BJ (cell line): ENCODE data around the gene ADARB2. TPM values are rescaled to one million over a fixed set of nuclear protein-coding genes. Genes with fewer than 3 reads are reported as not detected.

ENCODE experiments used
- CTCF ChIA-PET: fragments of 350-600 bp; formaldehyde crosslinking; extraction: SDS; loops from one replicate; lab custom pipeline; 2021; ENCODE audit warnings: antibody characterized with exemption, inconsistent platforms; lab: Yijun Ruan, JAX
- POLR2A ChIA-PET: fragments of 300-600 bp; sonication (Branson Sonifier 250); formaldehyde crosslinking; extraction: SDS; loops from one replicate; lab custom pipeline; 2021; ENCODE audit warnings: antibody characterized with exemption; lab: Charles Lee
- DNase-seq: peaks from one replicate; pipeline ENCODE4 v3.0.0-alpha.2; 2011; ENCODE audit warnings: low read depth
- H3K27me3 ChIP-seq: 2 replicates; pipeline ENCODE4 v1.6.0; 2011; ENCODE audit warnings: low read length; ENCODE audit not compliant: control insufficient read depth, insufficient read depth
- H3K36me3 ChIP-seq: 2 replicates; pipeline ENCODE4 v1.5.1; 2011; ENCODE audit warnings: low read length; ENCODE audit not compliant: control insufficient read depth, insufficient read depth
- H3K4me3 ChIP-seq: 2 replicates; pipeline ENCODE4 v1.5.1; 2011; ENCODE audit warnings: low read depth, mild to moderate bottlenecking, control low read depth, low read length
- CTCF ChIP-seq: IDR thresholded peaks from 2 replicates; pipeline ENCODE4 v1.5.1; 2011; ENCODE audit warnings: low read depth, mild to moderate bottlenecking, control low read depth, inconsistent platforms, low read length, moderate library complexity; ENCODE audit not compliant: insufficient read depth
- polyA plus RNA-seq: library from polyadenylated mRNA; depleted of rRNA; stranded (reverse); fragments of >200 nt; gene quantifications from 2 replicates; pipeline ENCODE4 v1.2.3, GENCODE V29; 2011

ADARB2 gene
- polyA plus RNA-seq, 1 experiment = not detected

- Histone ChIP-seq H3K36me3 (no peaks in the 10 kb centered on the region), H3K4me3 (no peak overlapping the region), H3K27me3 (no peaks in the 10 kb centered on the region)
- ChIA-PET POLR2A (no interaction called here), CTCF (no interaction called here)
- TF ChIP-seq CTCF = no peak
- no peak for DNase-seq
These were observed 422.1 kb downstream of the ADARB2 start for GRCh38 chr10:1315178-1315577.

- no peaks in the 10 kb centered on the region for H3K27me3 ChIP-seq
- H3K4me3 ChIP-seq = no peak overlapping the region
- no peak for DNase-seq
These were observed 425.6 kb downstream of the ADARB2 start for GRCh38 chr10:1311726-1312125.

GRCh38 chr10:1310271-1310789 lies 427.0 kb downstream of the ADARB2 start:
- Histone ChIP-seq H3K36me3 (no peaks in the 10 kb centered on the region), H3K4me3 (no peak overlapping the region), H3K27me3 (no peaks in the 10 kb centered on the region)
- no peak for DNase-seq
- CTCF ChIA-PET = no interaction called here
- POLR2A ChIA-PET = no interaction called here
- TF ChIP-seq CTCF = no peak

More at GRCh38 chr10:1311726-1312125, 425.6 kb downstream of the ADARB2 start:
- ChIA-PET POLR2A (no interaction called here), CTCF (no interaction called here)
- H3K36me3 ChIP-seq = no peaks in the 10 kb centered on the region
- TF ChIP-seq CTCF = no peak

GRCh38 chr10:1309617-1310270 lies 427.6 kb downstream of the ADARB2 start:
- DNase-seq = no peak
- POLR2A ChIA-PET = no interaction called here
- TF ChIP-seq CTCF = no peak
- CTCF ChIA-PET = no interaction called here
- H3K27me3 ChIP-seq = no peaks in the 10 kb centered on the region
- H3K4me3 ChIP-seq = no peak overlapping the region
- no peaks in the 10 kb centered on the region for H3K36me3 ChIP-seq

- DNase-seq = no peak
- POLR2A ChIA-PET = no interaction called here
- H3K27me3 ChIP-seq = no peaks in the 10 kb centered on the region
- CTCF ChIA-PET = no interaction called here
- no peak overlapping the region for H3K4me3 ChIP-seq
- no peak for TF ChIP-seq CTCF
- no peaks in the 10 kb centered on the region for H3K36me3 ChIP-seq
These were observed 428.2 kb downstream of the ADARB2 start for GRCh38 chr10:1308962-1309616.
